Measurements from ENCODE around the gene UCHL5.
"Not testable (repeated sequence)": the region's sequence is repeated elsewhere in the genome, so short reads cannot be mapped to it uniquely, and the experiment has no call there.

- TF ChIP-seq CTCF (conservative IDR thresholded peaks at IDR 0.05 in 1 of 2, IDR thresholded peaks at IDR 0.05 in 1 of 2; ENCODE audit: low read depth in 1 of 2, low read length in 2 of 2); EZH2 (IDR thresholded peaks at IDR 0.05; ENCODE audit: low read length, missing control alignments): not testable (repeated sequence)
These were observed 10.2 kb downstream of the UCHL5 start for GRCh38 chr1:193048913-193049312.

All from fibroblast of lung (primary cell).